IPS-18c (cell line): ENCODE results near the gene MLN.

Experiments
- H3K4me3 ChIP-seq: 2 replicates; pipeline ENCODE4 v1.7.0; 2013; ENCODE audit warnings: low read depth, mild to moderate bottlenecking, low read length, moderate library complexity; ENCODE audit not compliant: insufficient read depth
- H3K9me3 ChIP-seq: one replicate; pipeline ENCODE4 v1.6.1; 2013; ENCODE audit warnings: mild to moderate bottlenecking, low read length, moderate library complexity; ENCODE audit not compliant: control insufficient read depth, insufficient read depth

The MLN gene

GRCh38 chr6:33770124-33770832, 33.5 kb downstream of the MLN start:
- peaks cover 7% of the 10 kb centered on the region for H3K9me3 ChIP-seq
- no peak overlapping the region for H3K4me3 ChIP-seq

- H3K4me3 ChIP-seq: no peak overlapping the region
- peaks cover 7% of the 10 kb centered on the region for H3K9me3 ChIP-seq
These were observed 34.5 kb downstream of the MLN start for GRCh38 chr6:33769248-33769821.

- Histone ChIP-seq H3K4me3 (no peak overlapping the region), H3K9me3 (peaks cover 7% of the 10 kb centered on the region)
These were observed 35.1 kb downstream of the MLN start for GRCh38 chr6:33768644-33769120.

- Histone ChIP-seq H3K9me3 (peaks cover 7% of the 10 kb centered on the region), H3K4me3 (no peak overlapping the region)
These were observed 36.6 kb downstream of the MLN start for GRCh38 chr6:33766921-33767907.

GRCh38 chr6:33765368-33765767, 38.4 kb downstream of the MLN start:
- no peak overlapping the region for H3K4me3 ChIP-seq

GRCh38 chr6:33764036-33764435, 39.8 kb downstream of the MLN start:
- H3K9me3 ChIP-seq: peaks cover 5% of the 10 kb centered on the region

More at GRCh38 chr6:33765368-33765767, 38.4 kb downstream of the MLN start:
- H3K9me3 ChIP-seq: peaks cover 5% of the 10 kb centered on the region

GRCh38 chr6:33763483-33763882, 40.3 kb downstream of the MLN start:
- H3K4me3 ChIP-seq: no peak overlapping the region
- peaks cover 5% of the 10 kb centered on the region for H3K9me3 ChIP-seq

More at GRCh38 chr6:33764036-33764435, 39.8 kb downstream of the MLN start:
- H3K4me3 ChIP-seq: no peak overlapping the region

GRCh38 chr6:33762713-33763112, 41.1 kb downstream of the MLN start:
- H3K4me3 ChIP-seq: no peak overlapping the region
- H3K9me3 ChIP-seq: peaks cover 5% of the 10 kb centered on the region

GRCh38 chr6:33761922-33762629, 41.7 kb downstream of the MLN start:
- no peak overlapping the region for H3K4me3 ChIP-seq
- H3K9me3 ChIP-seq: peaks cover 3% of the 10 kb centered on the region

- Histone ChIP-seq H3K4me3 (no peak overlapping the region), H3K9me3 (peaks cover under 1% of the 10 kb centered on the region)
These were observed 42.3 kb downstream of the MLN start for GRCh38 chr6:33761581-33761921.

- H3K9me3 ChIP-seq: no peaks in the 10 kb centered on the region
- no peak overlapping the region for H3K4me3 ChIP-seq
These were observed 43.7 kb downstream of the MLN start for GRCh38 chr6:33759887-33760629.

- Histone ChIP-seq H3K4me3 (no peak overlapping the region), H3K9me3 (no peaks in the 10 kb centered on the region)
These were observed 45.0 kb downstream of the MLN start for GRCh38 chr6:33758815-33759216.

- H3K9me3 ChIP-seq: no peaks in the 10 kb centered on the region
- H3K4me3 ChIP-seq: no peak overlapping the region
These were observed 45.9 kb downstream of the MLN start for GRCh38 chr6:33757906-33758305.

GRCh38 chr6:33757113-33757512, 46.7 kb downstream of the MLN start:
- H3K4me3 ChIP-seq: no peak overlapping the region
- no peaks in the 10 kb centered on the region for H3K9me3 ChIP-seq

- H3K4me3 ChIP-seq: no peak overlapping the region
- H3K9me3 ChIP-seq: no peaks in the 10 kb centered on the region
These were observed 47.4 kb downstream of the MLN start for GRCh38 chr6:33756211-33756954.
